G401.6 (cell line): Measurements from ENCODE around the gene RAP1GAP2.
"Not testable (repeated sequence)": the region's sequence is repeated elsewhere in the genome, so short reads cannot be mapped to it uniquely, and the experiment has no call there.

Source experiments
- FAIRE-seq: peaks from 2 replicates; lab custom pipeline; 2012; peaks lifted over from hg19 to GRCh38; lab: Jason Lieb, UNC

The RAP1GAP2 gene

GRCh38 chr17:2885733-2886132, 89.5 kb downstream of the RAP1GAP2 start:
- no peak for FAIRE-seq

GRCh38 chr17:2888326-2888725, 92.1 kb downstream of the RAP1GAP2 start:
- FAIRE-seq: no peak

GRCh38 chr17:2889256-2889655, 93.0 kb downstream of the RAP1GAP2 start:
- no peak for FAIRE-seq

- not testable (repeated sequence) for FAIRE-seq
Measured at GRCh38 chr17:2890778-2891177, 94.5 kb downstream of the RAP1GAP2 start.

- FAIRE-seq: no peak
Measured at GRCh38 chr17:2892305-2892971, 96.2 kb downstream of the RAP1GAP2 start.

GRCh38 chr17:2893422-2893914, 97.2 kb downstream of the RAP1GAP2 start:
- FAIRE-seq: no peak

- no peak for FAIRE-seq
Measured at GRCh38 chr17:2894782-2895181, 98.5 kb downstream of the RAP1GAP2 start.

GRCh38 chr17:2897605-2898004, 101.4 kb downstream of the RAP1GAP2 start:
- FAIRE-seq: no peak

- FAIRE-seq: no peak
Measured at GRCh38 chr17:2898255-2898926, 102.2 kb downstream of the RAP1GAP2 start.

GRCh38 chr17:2899906-2900305, 103.7 kb downstream of the RAP1GAP2 start:
- FAIRE-seq: no peak

GRCh38 chr17:2900842-2901241, 104.6 kb downstream of the RAP1GAP2 start:
- FAIRE-seq: no peak

GRCh38 chr17:2901582-2901981, 105.3 kb downstream of the RAP1GAP2 start:
- no peak for FAIRE-seq

- no peak for FAIRE-seq
Measured at GRCh38 chr17:2902546-2902945, 106.3 kb downstream of the RAP1GAP2 start.

- FAIRE-seq: no peak
Measured at GRCh38 chr17:2903193-2903974, 107.1 kb downstream of the RAP1GAP2 start.

GRCh38 chr17:2904135-2904534, 107.9 kb downstream of the RAP1GAP2 start:
- FAIRE-seq: no peak

- FAIRE-seq: no peak
Measured at GRCh38 chr17:2905269-2905668, 109.0 kb downstream of the RAP1GAP2 start.

- no peak for FAIRE-seq
Measured at GRCh38 chr17:2905696-2906501, 109.7 kb downstream of the RAP1GAP2 start.

GRCh38 chr17:2906901-2907300, 110.7 kb downstream of the RAP1GAP2 start:
- FAIRE-seq: no peak

GRCh38 chr17:2909175-2909845, 113.1 kb downstream of the RAP1GAP2 start:
- no peak for FAIRE-seq

GRCh38 chr17:2909846-2910234, 113.6 kb downstream of the RAP1GAP2 start:
- no peak for FAIRE-seq

GRCh38 chr17:2911035-2911754, 115.0 kb downstream of the RAP1GAP2 start:
- no peak for FAIRE-seq
